ENCODE results near the gene BSG. TPM values are rescaled to one million over a fixed set of nuclear protein-coding genes. Genes with fewer than 3 reads are reported as not detected.
"Not testable (repeated sequence)": the region's sequence is repeated elsewhere in the genome, so short reads cannot be mapped to it uniquely, and the experiment has no call there.

BSG gene
- total RNA-seq, 2 experiments from 2014 or later, result 167 to 168 TPM

GRCh38 chr19:610801-611480 lies 38.5 kb downstream of the BSG start:
- Mint-ChIP-seq H3K27ac (peak overlapping the region; percentile 96), H3K9me3 (no peaks in the 10 kb centered on the region), H3K36me3 (peaks cover 6% of the 10 kb centered on the region), H3K4me1 (peaks cover 14% of the 10 kb centered on the region), H3K4me3 (peak overlapping the region; percentile 82), H3K27me3 (peaks cover 4% of the 10 kb centered on the region)
- peak; percentile 75 for DNase-seq

GRCh38 chr19:611481-611868 lies 39.1 kb downstream of the BSG start:
- peak; percentile 71 for DNase-seq
- H3K27me3 Mint-ChIP-seq, result peaks cover 4% of the 10 kb centered on the region
- H3K36me3 Mint-ChIP-seq, result peaks cover 6% of the 10 kb centered on the region
- peak overlapping the region; percentile 96 for H3K27ac Mint-ChIP-seq
- peak overlapping the region; percentile 37 for H3K4me3 Mint-ChIP-seq
- H3K9me3 Mint-ChIP-seq, result no peaks in the 10 kb centered on the region
- peaks cover 14% of the 10 kb centered on the region for H3K4me1 Mint-ChIP-seq

- Mint-ChIP-seq H3K27ac (no peak overlapping the region), H3K9me3 (no peaks in the 10 kb centered on the region), H3K4me3 (no peak overlapping the region), H3K36me3 (peaks cover 10% of the 10 kb centered on the region), H3K27me3 (peaks cover 4% of the 10 kb centered on the region), H3K4me1 (peaks cover 14% of the 10 kb centered on the region)
- DNase-seq, result no peak
These were observed 40.5 kb downstream of the BSG start for GRCh38 chr19:612941-613340.

DNA sequence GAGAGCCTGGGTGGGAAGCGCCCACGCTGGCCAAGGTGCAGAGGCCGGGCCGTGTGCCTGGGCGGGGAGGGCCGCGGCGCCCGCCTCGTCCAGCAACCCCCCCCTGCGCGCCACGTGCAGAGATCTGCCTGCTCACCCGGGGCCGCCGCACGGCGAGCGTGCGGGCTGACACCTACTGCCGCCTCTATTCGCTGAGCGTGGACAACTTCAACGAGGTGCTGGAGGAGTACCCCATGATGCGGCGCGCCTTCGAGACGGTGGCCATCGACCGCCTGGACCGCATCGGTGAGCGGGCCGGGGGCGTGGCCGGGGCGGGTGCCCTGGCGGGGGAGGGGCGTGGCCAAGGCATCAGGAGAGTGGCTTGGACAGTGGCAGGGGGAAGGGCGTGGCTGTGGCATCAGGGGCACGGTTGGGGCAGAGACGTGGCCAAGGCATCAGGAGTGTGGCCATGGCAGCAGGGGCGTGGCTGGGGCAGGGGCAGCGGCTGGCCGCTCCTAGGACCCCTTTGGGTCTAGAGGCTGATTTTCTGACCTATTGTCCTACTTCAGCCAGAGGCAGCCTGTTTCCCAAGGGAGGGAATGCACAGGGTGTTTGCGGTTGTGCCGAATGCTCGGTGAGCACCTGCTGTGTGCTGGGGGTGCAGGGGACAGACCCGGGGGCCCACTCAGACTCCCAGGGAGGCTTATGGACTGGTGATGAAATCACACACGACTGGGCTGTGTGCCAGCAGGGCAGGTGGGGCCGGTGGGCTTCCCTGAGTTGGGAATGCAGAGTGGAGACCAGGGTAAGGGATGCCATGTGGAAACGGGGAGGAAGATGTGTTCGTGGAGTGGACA lies 41.6 kb downstream of the BSG start:
- Mint-ChIP-seq H3K27me3 (peaks cover 4% of the 10 kb centered on the region), H3K36me3 (peaks cover 15% of the 10 kb centered on the region), H3K27ac (no peak overlapping the region), H3K4me3 (no peak overlapping the region), H3K9me3 (no peaks in the 10 kb centered on the region), H3K4me1 (peaks cover 14% of the 10 kb centered on the region)
- no peak for DNase-seq

DNA sequence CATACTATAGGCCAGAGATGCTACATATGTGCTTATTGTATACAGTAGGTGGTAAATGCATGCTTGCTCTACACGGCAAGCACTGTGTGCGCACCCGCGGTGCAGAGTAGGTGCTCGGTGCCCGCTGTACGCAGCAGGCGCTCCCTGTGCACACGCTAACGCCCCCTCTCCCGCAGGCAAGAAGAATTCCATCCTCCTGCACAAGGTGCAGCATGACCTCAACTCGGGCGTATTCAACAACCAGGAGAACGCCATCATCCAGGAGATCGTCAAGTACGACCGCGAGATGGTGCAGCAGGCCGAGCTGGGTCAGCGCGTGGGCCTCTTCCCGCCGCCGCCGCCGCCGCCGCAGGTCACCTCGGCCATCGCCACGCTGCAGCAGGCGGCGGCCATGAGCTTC lies 43.2 kb downstream of the BSG start:
- H3K36me3 Mint-ChIP-seq, result peaks cover 16% of the 10 kb centered on the region
- H3K4me1 Mint-ChIP-seq, result peaks cover 12% of the 10 kb centered on the region
- DNase-seq, result no peak
- H3K4me3 Mint-ChIP-seq, result no peak overlapping the region
- H3K27me3 Mint-ChIP-seq, result peaks cover 4% of the 10 kb centered on the region
- H3K27ac Mint-ChIP-seq, result no peak overlapping the region
- no peaks in the 10 kb centered on the region for H3K9me3 Mint-ChIP-seq

- Mint-ChIP-seq H3K4me1 (peaks cover 8% of the 10 kb centered on the region), H3K27me3 (peaks cover 4% of the 10 kb centered on the region), H3K27ac (no peak overlapping the region), H3K4me3 (no peak overlapping the region), H3K36me3 (peaks cover 16% of the 10 kb centered on the region), H3K9me3 (no peaks in the 10 kb centered on the region)
- DNase-seq, result no peak
These were observed 43.8 kb downstream of the BSG start for GRCh38 chr19:616062-616700.

GRCh38 chr19:616747-617526 lies 44.5 kb downstream of the BSG start:
- no peak overlapping the region for H3K27ac Mint-ChIP-seq
- DNase-seq, result no peak
- no peaks in the 10 kb centered on the region for H3K9me3 Mint-ChIP-seq
- H3K27me3 Mint-ChIP-seq, result peaks cover 4% of the 10 kb centered on the region
- no peak overlapping the region for H3K4me3 Mint-ChIP-seq
- peaks cover 4% of the 10 kb centered on the region for H3K4me1 Mint-ChIP-seq
- peaks cover 16% of the 10 kb centered on the region for H3K36me3 Mint-ChIP-seq

- Mint-ChIP-seq H3K4me3 (no peak overlapping the region), H3K9me3 (no peaks in the 10 kb centered on the region), H3K36me3 (peaks cover 14% of the 10 kb centered on the region), H3K27ac (no peak overlapping the region), H3K27me3 (peaks cover 4% of the 10 kb centered on the region), H3K4me1 (peaks cover 4% of the 10 kb centered on the region)
- no peak for DNase-seq
These were observed 45.3 kb downstream of the BSG start for GRCh38 chr19:617551-618246.

DNA sequence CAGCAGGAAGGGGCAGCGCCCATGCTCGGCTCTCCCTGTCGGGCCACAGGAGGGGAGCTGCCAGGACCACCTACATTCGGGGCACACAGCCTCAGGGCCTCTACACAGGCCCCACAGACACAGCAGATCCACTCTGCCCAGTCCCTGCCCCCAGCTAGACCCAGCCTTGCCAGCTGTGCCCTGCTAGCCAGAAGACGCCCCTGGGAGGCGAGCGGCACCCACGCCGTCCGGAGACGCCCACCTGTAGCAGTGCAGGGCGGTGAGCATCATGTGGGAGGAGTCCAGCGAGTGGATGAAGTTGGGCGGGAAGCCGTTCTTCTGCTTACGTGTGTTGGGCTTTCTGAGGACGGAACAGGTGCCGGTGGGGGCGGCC lies 45.8 kb downstream of the BSG start:
- peaks cover 4% of the 10 kb centered on the region for H3K27me3 Mint-ChIP-seq
- no peak for DNase-seq
- no peak overlapping the region for H3K4me3 Mint-ChIP-seq
- H3K9me3 Mint-ChIP-seq, result no peaks in the 10 kb centered on the region
- peaks cover 2% of the 10 kb centered on the region for H3K4me1 Mint-ChIP-seq
- no peak overlapping the region for H3K27ac Mint-ChIP-seq
- H3K36me3 Mint-ChIP-seq, result peaks cover 14% of the 10 kb centered on the region

DNA sequence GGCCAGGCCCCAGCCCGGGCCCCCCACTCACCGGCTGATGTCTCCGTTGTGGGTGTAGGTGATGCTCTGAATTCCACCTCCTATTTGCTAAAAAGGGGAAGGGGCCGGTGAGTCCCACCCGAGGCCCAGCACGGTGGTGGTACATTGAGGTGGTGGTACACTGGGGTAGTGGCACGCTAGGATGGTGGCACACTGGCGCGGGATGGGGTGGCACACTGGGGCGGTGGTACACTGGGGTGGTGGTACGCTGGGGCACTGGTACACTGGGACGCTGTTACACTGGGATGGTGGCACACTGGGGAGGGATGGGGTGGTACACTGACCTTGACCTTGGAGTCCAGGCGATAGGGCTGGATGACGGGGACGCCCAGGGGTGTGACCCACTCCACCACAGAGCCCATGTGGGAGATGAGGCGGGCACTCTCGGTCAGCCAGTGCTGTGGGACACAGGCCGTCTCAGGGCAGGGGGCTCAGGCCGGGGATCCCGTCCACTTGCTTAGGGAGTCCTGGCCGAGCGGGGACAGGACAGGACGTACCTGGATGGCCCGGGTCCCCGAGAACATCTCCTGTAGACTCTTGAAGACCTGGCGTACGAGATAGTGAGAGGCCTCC lies 46.4 kb downstream of the BSG start:
- no peaks in the 10 kb centered on the region for H3K9me3 Mint-ChIP-seq
- H3K27ac Mint-ChIP-seq, result no peak overlapping the region
- no peak for DNase-seq
- no peak overlapping the region for H3K4me3 Mint-ChIP-seq
- peaks cover 4% of the 10 kb centered on the region for H3K27me3 Mint-ChIP-seq
- peaks cover 2% of the 10 kb centered on the region for H3K4me1 Mint-ChIP-seq
- peaks cover 14% of the 10 kb centered on the region for H3K36me3 Mint-ChIP-seq

DNA sequence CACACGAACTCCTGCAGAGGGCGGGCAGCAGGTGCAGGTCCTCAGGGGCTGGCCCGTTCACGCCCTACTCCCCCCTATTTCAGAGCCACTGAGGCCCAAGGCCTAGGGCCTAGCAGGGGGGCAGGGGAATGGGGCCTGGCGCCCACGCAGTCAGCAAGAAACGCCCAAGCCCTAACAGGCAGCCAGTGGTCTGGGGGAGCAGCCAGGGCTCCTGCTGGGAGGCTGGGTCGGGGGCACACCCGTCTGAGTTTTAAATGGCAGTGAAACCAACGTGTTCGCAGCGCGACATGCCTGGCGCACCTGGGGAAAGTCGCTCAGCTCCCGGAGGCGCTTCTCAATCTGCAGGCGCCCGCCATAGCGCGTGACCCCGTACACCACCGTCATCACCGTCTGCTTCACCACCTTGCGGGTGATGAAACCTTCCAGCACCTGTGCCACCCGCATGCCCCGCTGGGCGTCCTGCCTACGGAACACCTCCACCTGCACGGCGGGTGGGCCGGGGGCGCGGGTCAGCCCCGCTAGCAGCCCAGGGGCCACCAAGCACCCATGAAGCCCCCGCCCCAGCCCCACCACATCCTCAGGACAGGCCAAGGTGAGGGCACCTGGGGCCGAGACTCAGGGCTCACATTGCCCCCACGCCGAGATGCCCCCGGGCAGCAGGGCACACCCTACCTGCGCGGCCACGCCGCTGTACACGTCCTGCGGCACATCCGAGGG lies 47.0 kb downstream of the BSG start:
- peaks cover 4% of the 10 kb centered on the region for H3K27me3 Mint-ChIP-seq

DNA sequence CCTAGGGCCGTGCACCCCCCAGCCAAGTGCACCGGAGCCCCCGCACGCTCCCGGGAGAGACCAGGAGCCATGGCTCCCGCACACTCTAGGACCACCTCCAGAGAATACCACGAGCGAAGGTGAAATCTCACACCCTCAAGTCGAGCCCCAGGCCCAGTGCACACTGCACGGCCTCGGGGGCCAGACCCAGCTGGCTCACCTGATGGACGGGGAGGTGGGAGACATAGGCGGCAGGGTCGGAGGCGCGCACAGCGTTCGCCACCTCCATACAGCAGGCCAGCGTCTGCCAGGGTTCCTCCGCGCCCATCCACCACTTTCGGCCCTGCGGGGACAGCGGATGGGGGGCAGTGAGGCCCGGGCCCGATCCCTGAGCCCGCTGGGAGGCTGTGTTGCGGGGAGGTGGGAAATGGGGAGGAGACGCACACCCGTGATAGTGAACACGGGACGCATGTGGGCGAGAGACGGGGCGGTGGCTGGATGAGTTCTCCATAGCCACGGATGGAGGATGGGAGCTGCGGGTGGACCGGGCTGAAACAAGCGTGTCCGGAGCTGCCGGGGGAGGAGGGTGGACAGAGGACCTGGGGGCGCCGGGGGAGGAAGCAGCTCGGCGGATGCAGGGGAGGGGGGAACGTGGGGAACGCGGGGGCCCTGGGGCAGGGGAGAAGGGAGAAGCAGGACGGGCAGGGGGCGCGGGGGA lies 47.9 kb downstream of the BSG start:
- peaks cover 4% of the 10 kb centered on the region for H3K27me3 Mint-ChIP-seq
- no peak for DNase-seq
- H3K4me1 Mint-ChIP-seq, result peaks cover 2% of the 10 kb centered on the region
- no peaks in the 10 kb centered on the region for H3K9me3 Mint-ChIP-seq
- H3K4me3 Mint-ChIP-seq, result no peak overlapping the region
- peaks cover 14% of the 10 kb centered on the region for H3K36me3 Mint-ChIP-seq
- H3K27ac Mint-ChIP-seq, result no peak overlapping the region

More for the DNA sequence above, 47.0 kb downstream of the BSG start:
- Mint-ChIP-seq H3K27ac (no peak overlapping the region), H3K36me3 (peaks cover 14% of the 10 kb centered on the region), H3K4me3 (no peak overlapping the region), H3K9me3 (no peaks in the 10 kb centered on the region), H3K4me1 (peaks cover 2% of the 10 kb centered on the region)
- DNase-seq, result no peak

DNA sequence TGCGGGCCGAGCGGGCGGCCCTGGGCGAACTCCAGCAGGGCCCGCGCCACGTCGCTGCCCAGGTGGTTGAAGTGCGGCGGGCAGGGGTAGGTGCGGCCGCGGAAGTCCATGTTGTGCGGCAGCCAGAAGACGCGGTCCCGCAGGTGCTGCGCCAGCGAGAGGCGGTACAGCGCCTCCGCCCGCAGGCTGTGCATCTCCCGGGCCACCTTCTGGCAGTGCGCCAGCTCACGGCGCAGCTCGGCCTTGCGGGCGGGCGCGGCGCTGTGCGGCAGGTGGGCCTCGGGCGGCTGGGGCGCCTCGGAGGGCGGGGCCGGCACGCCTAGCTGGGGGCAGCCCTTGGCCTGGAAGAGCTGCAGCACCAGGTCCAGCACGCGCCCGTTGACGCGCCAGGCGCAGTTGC lies 48.8 kb downstream of the BSG start:
- peaks cover 13% of the 10 kb centered on the region for H3K36me3 Mint-ChIP-seq
- H3K9me3 Mint-ChIP-seq, H3K4me3 Mint-ChIP-seq: not testable (repeated sequence)

More for the DNA sequence above, 48.8 kb downstream of the BSG start:
- not testable (repeated sequence) for DNase-seq, H3K27ac Mint-ChIP-seq, H3K27me3 Mint-ChIP-seq, H3K4me1 Mint-ChIP-seq

All from activated naive CD8-positive, alpha-beta T cell treated with anti-CD3 and anti-CD28 coated beads for 36 hours (primary cell).